Activated naive CD4-positive, alpha-beta T cell treated with anti-CD3 and anti-CD28 coated beads, Interleukin-2, amount 10 ng/mL, durations not matched to agents 7 days and 5 days (primary cell): ENCODE measurements around the gene BSPRY.
A peak's percentile ranks its signal among the peaks of the same experiment; 100 is the strongest.
"Not testable (repeated sequence)": the region's sequence is repeated elsewhere in the genome, so short reads cannot be mapped to it uniquely, and the experiment has no call there.

Source experiments
- CTCF ChIA-PET: fragments of 350-600 bp; sonication (Branson Sonifier 250); formaldehyde crosslinking; loops from one replicate; lab custom pipeline; 2021; ENCODE audit warnings: antibody characterized with exemption; lab: Charles Lee
- DNase-seq: peaks from one replicate; pipeline ENCODE4 v3.0.0-alpha.2; 2020
- H3K27ac Mint-ChIP-seq: one replicate; pipeline ENCODE4 v1.8.0; 2021; ENCODE audit warnings: mild to moderate bottlenecking, moderate library complexity, mixed read lengths
- H3K27me3 Mint-ChIP-seq: one replicate; pipeline ENCODE4 v1.8.0; 2021; ENCODE audit warnings: mild to moderate bottlenecking, mixed read lengths
- H3K36me3 Mint-ChIP-seq: one replicate; pipeline ENCODE4 v1.8.0; 2021; ENCODE audit warnings: mixed read lengths
- H3K4me1 Mint-ChIP-seq: one replicate; pipeline ENCODE4 v1.8.0; 2021; ENCODE audit warnings: mixed read lengths
- H3K4me3 Mint-ChIP-seq: one replicate; pipeline ENCODE4 v1.8.0; 2021; ENCODE audit warnings: mild to moderate bottlenecking, moderate library complexity, mixed read lengths
- H3K9me3 Mint-ChIP-seq: one replicate; pipeline ENCODE4 v1.8.0; 2021; ENCODE audit warnings: mixed read lengths

BSPRY gene

DNA sequence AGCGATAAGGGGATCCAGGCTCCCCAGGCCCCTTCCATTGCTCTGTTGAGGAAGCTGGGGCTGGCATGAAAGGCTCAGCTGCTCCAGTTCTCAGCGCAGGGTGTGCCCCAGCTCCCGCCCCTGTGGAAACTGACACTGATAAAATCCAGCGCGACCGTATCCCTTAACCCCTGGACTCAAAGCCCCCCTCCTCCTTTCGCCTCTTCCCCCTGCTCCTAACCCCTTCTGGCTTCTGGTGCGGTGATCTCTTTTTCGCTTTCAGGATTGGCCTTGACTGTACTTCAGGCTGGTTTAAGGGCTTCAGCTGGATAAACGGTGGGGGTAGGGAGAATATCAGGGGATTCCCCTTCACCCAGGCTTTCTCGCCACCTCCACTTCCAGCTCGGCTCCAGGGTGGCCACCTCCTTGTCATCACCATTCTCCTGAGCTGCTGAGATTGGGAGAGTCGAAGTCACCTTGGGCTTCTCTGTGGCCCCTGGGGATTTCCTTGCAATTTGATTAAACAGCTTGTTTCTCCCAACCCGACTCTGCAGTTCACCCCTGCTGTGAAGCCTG lies 843 bp downstream of the BSPRY start:
- Mint-ChIP-seq H3K9me3 (no peaks in the 10 kb centered on the region), H3K27me3 (peaks cover 44% of the 10 kb centered on the region)
- DNase-seq, result no peak

DNA sequence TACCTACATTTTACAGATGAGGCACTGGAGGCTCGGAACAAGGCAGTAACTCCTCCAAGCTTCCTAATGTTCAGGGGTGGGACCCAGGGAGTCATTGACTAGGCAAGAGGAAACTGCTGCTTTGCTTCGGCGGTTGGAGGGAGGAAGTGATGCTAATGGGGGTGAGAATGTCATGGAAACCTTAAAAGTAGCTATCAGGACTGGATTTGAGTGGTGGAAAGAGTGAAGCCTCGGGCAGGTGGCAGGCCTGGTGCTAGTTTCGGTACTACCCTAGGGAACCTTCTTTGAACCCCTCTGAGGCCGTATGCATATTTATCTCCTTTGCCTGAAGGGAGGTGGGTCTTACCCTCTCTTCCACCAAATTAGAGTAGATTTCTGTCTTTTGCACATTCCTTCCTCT lies 1.6 kb downstream of the BSPRY start:
- CTCF ChIA-PET, result interaction anchor here (0.9 to 3.5 kb wide), 6 partner anchors 9 to 240 kb away, joined by 3 to 15 read pairs (median 4); partner anchors contain the start of genes ALAD and WDR31

More for the DNA sequence above, 843 bp downstream of the BSPRY start:
- H3K4me3 Mint-ChIP-seq, result peak overlapping the region; percentile 78
- CTCF ChIA-PET, result interaction anchor here (0.8 to 3.5 kb wide), 6 partner anchors 8 to 241 kb away, joined by 3 to 15 read pairs (median 4); partner anchors contain the start of genes ALAD and WDR31
- peak overlapping the region; percentile 61 for H3K27ac Mint-ChIP-seq
- no peaks in the 10 kb centered on the region for H3K36me3 Mint-ChIP-seq
- peaks cover 27% of the 10 kb centered on the region for H3K4me1 Mint-ChIP-seq

DNA sequence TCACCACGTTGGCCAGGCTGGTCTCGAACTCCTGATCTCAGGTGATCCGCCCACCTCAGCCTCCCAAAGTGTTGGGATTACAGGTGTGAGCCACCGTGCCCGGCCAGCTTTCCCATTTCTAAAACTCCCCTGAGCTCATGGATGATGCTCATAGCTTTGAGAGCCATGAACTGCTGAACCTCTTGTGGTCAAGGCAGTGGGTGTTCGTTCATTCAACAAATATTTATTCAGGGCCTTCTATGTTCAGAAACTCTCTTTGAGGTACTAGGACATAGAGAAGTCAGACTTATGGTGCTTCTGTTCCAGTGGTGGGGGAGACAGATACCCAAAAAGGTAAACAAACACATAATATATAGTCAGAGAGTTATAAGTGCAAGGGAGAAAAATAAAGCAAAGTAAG lies 2.7 kb downstream of the BSPRY start:
- no peak for DNase-seq
- no peak overlapping the region for H3K4me3 Mint-ChIP-seq
- peaks cover 27% of the 10 kb centered on the region for H3K4me1 Mint-ChIP-seq
- CTCF ChIA-PET, result interaction anchor here (0.9 to 3.5 kb wide), 4 partner anchors 13 to 51 kb away, joined by 3 to 15 read pairs (median 4); partner anchors contain the start of gene WDR31
- no peaks in the 10 kb centered on the region for H3K9me3 Mint-ChIP-seq
- H3K36me3 Mint-ChIP-seq, result no peaks in the 10 kb centered on the region
- H3K27me3 Mint-ChIP-seq, result peaks cover 44% of the 10 kb centered on the region
- H3K27ac Mint-ChIP-seq, result no peak overlapping the region

More for the DNA sequence above, 1.6 kb downstream of the BSPRY start:
- Mint-ChIP-seq H3K9me3 (no peaks in the 10 kb centered on the region), H3K27me3 (peaks cover 44% of the 10 kb centered on the region), H3K4me1 (peaks cover 27% of the 10 kb centered on the region), H3K36me3 (no peaks in the 10 kb centered on the region), H3K27ac (no peak overlapping the region), H3K4me3 (peak overlapping the region; percentile 78)
- peak; percentile 43 for DNase-seq

DNA sequence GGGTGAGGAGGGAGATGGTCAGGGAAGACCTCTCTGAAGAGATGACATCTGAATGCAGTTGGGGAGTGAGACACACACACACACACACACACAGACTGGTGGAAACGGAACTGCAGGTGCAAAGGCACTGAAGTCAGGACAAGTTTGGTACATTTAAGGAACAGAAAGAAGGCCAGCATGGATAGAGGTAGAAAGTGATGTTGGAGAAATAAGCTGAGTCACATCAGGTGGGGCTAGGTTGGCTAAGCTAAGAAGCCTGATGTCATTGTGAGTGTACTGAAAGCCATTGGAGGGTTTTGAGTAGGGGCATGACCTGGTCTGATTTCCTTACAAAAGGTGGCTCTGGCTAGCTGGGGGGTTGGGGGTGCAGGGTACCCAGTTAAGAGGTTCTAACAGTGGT lies 3.1 kb downstream of the BSPRY start:
- Mint-ChIP-seq H3K4me1 (peaks cover 27% of the 10 kb centered on the region), H3K27ac (no peak overlapping the region), H3K9me3 (no peaks in the 10 kb centered on the region), H3K27me3 (peaks cover 44% of the 10 kb centered on the region), H3K4me3 (no peak overlapping the region), H3K36me3 (no peaks in the 10 kb centered on the region)
- CTCF ChIA-PET, result interaction anchor here (1.3 kb wide), 1 partner anchor 13 kb away, joined by 4 read pairs; no protein-coding TSS in a partner anchor
- DNase-seq, result no peak

DNA sequence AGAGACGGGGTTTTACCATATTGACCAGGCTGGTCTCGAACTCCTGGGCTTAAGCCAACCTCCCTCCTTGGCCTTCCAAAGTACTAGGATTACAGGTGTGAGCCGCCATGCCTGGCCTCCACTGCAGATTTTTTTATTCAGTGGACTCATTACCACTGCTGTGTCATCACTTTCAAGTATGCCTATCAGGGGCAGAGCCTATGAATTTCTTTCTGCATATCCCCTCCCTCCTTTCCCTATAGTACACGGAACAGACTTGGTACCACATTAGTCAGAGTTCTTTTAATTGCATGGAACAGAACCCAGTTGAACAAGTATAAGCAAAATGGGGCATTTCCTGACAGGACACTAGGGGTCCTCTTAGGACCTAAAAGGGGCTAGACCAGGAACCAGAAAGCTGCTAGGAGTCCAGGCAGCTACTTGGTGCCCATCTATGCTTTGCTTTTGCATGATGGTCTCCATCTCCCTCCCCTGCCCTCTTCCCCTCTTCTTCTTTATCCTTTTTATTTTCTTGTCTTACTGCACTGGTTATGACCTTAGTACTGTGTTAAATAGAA lies 5.8 kb downstream of the BSPRY start:
- Mint-ChIP-seq H3K9me3 (no peaks in the 10 kb centered on the region), H3K4me3 (no peak overlapping the region), H3K27ac (no peak overlapping the region), H3K27me3 (peaks cover 33% of the 10 kb centered on the region), H3K36me3 (no peaks in the 10 kb centered on the region), H3K4me1 (peaks cover 14% of the 10 kb centered on the region)
- no peak for DNase-seq
- CTCF ChIA-PET, result interaction anchor here (1.2 to 2.1 kb wide), 2 partner anchors 10 to 46 kb away, joined by 3 to 6 read pairs; partner anchors contain the start of gene ALAD

DNA sequence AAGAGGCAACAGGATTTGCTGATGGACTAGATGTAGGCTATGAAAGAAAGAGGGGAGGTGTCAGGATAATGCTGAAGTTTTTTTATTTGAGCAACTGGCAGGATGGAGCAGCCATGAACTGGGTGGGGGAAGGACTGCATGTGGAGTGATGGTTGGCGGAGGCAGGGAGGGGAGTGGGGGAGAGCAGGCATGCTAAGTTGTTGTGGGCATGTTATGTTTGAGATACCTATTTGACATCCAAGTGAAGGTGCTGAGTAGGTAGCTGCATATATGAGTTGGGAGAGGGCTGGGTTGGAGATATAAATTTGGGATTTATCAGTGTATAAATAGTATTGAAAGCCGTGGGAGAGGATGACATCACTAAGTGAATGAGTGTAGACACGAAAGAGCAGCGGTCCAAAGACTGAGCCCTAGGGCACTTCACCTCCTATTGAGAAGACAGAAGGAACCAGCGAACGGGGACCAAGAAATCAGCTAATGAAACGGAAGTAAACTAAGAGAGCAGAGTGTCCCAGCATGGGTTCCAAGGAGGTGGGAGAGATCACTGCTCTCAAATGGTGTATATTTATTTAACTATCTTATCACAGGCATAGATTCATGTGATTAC lies 7.4 kb downstream of the BSPRY start:
- Mint-ChIP-seq H3K27ac (no peak overlapping the region), H3K27me3 (peaks cover 16% of the 10 kb centered on the region), H3K4me1 (no peaks in the 10 kb centered on the region), H3K9me3 (no peaks in the 10 kb centered on the region), H3K4me3 (no peak overlapping the region), H3K36me3 (no peaks in the 10 kb centered on the region)
- DNase-seq, result no peak
- CTCF ChIA-PET, result interaction anchor here (2.1 kb wide), 1 partner anchor 8 kb away, joined by 6 read pairs; no protein-coding TSS in a partner anchor

DNA sequence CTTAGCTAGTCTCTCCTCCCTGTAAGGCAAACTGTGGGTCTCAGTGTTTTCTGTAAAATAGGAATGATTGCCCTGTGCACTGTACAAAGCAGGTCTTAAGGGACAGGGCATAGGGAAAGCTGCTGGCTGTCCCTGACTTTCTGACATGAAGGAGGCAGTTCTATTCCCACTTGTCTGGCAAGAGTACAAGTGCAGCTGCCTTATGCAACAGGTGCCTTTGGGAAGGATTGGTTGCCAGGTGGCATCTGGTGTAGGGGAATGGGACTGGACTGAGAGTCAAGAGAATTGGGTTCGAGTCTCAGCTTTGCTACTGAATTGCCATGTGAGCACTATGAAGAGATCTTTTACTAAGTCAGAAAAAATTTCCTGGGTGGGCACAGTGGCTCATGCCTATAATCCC lies 10.0 kb downstream of the BSPRY start:
- H3K27ac Mint-ChIP-seq, result no peak overlapping the region
- no peak for DNase-seq
- H3K27me3 Mint-ChIP-seq, result no peaks in the 10 kb centered on the region
- no peak overlapping the region for H3K4me3 Mint-ChIP-seq
- no peaks in the 10 kb centered on the region for H3K4me1 Mint-ChIP-seq
- H3K9me3 Mint-ChIP-seq, result no peaks in the 10 kb centered on the region
- CTCF ChIA-PET, result interaction anchor here (0.6 kb wide), 1 partner anchor 48 kb away, joined by 3 read pairs; no protein-coding TSS in a partner anchor
- no peaks in the 10 kb centered on the region for H3K36me3 Mint-ChIP-seq

DNA sequence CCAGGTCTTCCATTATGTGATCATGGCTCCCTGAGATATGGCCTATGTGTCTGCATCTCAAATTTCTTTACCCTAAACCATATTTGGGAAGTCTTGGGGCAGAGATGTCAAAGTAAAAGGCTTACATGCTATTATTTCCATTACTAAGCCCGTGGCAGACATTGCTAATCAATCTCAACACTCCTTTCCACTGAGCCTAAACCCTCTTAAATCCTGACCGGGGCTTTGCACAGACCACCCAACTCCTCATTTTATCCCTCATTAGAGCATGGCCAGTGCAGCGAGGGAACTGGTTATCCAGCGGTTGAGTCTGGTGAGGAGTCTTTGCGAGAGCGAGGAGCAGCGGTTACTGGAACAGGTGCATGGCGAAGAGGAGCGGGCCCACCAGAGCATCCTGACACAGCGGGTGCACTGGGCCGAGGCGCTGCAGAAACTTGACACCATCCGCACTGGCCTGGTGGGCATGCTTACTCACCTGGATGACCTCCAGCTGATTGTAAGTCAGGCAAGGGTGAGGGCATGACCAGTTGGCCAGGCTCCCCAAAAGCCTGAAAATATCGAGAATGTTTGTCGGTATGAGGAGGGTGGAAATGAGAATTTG lies 11.0 kb downstream of the BSPRY start:
- Mint-ChIP-seq H3K27ac (no peak overlapping the region), H3K9me3 (no peaks in the 10 kb centered on the region), H3K27me3 (no peaks in the 10 kb centered on the region), H3K4me1 (no peaks in the 10 kb centered on the region), H3K4me3 (no peak overlapping the region), H3K36me3 (no peaks in the 10 kb centered on the region)
- CTCF ChIA-PET, result interaction anchor here (0.8 kb wide), 1 partner anchor 46 kb away, joined by 3 read pairs; no protein-coding TSS in a partner anchor
- DNase-seq, result no peak

DNA sequence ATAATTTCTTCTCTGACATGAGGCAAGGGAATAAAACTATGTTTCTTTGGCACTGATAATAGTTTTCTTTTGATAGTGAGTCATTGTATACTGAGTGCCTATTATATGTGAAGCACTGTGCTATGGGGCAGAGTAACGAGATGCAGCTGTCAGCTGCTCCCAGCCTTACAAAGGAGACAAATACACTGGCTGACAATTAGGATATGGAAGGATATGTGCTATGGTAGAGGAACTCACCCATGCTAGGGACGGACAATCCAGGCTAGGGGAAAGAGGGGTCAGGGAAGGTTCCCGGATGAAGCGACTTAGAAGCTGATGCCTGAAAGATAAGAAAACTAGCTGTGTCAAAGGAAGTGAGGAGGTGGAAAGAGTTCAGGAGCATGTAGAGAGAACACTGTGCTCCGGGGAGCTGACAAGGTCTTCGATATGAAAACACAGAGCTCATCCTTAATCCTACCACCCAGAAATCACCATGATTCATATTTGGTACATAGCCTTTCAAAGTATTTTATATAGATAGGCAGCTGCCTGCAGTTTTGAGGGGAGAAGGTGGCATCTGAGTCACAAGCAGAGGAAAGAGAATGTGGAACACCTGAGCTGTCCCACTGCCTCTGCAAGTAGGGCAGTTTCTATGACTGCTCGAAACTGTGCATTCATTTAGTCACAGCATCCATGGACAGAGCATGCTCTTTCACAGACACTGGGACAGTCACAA lies 12.1 kb downstream of the BSPRY start:
- no peak for DNase-seq
- Mint-ChIP-seq H3K36me3 (no peaks in the 10 kb centered on the region), H3K4me1 (no peaks in the 10 kb centered on the region), H3K9me3 (no peaks in the 10 kb centered on the region), H3K27ac (no peak overlapping the region), H3K27me3 (peaks cover 3% of the 10 kb centered on the region), H3K4me3 (no peak overlapping the region)
- CTCF ChIA-PET, result interaction anchor here (0.8 to 1.0 kb wide), 2 partner anchors 11 to 45 kb away, joined by 3 read pairs; no protein-coding TSS in a partner anchor

DNA sequence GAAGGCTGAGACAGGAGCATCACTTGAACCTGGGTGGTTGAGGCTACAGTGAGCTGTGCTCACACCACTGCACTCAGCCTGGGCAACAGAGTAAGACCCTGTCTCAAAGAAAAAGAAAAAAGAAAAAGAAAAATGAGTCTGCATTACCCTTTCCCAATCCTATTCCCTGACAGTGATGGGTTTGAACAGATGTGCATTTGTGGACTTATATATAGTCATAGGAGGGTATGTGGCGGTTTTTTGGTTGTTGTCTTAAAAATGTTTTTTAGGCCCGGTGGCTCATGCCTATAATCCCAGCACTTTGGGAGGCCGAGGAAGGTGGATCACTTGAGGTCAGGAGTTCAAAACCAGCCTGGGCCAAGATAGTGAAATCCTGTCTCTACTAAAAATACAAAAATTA lies 14.0 kb downstream of the BSPRY start:
- peaks cover 4% of the 10 kb centered on the region for H3K27me3 Mint-ChIP-seq
- H3K9me3 Mint-ChIP-seq, result no peaks in the 10 kb centered on the region
- H3K27ac Mint-ChIP-seq, result no peak overlapping the region
- no peaks in the 10 kb centered on the region for H3K4me1 Mint-ChIP-seq
- no peak for DNase-seq
- no peaks in the 10 kb centered on the region for H3K36me3 Mint-ChIP-seq
- H3K4me3 Mint-ChIP-seq, result no peak overlapping the region
- CTCF ChIA-PET, result no interaction called here

DNA sequence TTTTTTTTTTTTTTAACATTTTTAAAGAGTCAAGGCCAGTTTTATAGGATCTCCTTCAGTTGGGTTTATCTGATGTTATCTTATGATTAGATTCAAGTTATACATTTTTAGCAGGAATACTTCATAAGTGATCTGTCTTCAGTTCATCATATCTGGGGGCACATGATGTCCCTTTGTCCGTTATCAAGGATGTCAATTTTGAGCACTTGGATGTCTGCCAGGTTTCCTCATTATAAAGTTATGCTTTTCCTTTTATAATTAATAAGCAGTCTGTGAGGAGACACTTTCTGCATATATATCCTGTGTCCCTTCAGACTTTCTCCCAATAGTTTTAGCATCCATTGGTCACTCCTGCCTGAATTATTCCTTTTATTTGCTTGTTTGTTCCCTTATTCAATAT lies 15.6 kb downstream of the BSPRY start:
- no peaks in the 10 kb centered on the region for H3K9me3 Mint-ChIP-seq

DNA sequence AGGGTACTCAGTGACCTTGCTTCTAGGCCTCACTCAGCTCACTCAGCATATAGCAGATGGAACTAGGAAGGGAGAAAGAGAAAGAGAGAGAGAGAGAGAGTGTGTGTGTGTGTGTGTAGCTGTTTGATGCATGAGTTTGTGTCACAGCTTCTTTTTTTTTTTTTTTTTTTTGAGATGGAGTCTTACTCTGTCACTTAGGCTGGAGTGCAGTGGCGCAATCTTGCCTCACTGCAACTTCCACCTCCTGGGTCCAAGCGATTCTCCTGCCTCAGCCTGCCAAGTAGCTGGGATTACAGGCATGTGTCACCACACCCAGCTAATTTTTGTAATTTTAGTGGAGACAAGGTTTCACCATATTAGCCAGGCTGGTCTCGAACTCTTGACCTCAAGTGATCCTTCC lies 16.3 kb downstream of the BSPRY start:
- H3K9me3 Mint-ChIP-seq, H3K4me1 Mint-ChIP-seq, H3K4me3 Mint-ChIP-seq, H3K27ac Mint-ChIP-seq, H3K27me3 Mint-ChIP-seq, DNase-seq, H3K36me3 Mint-ChIP-seq: not testable (repeated sequence)
- CTCF ChIA-PET, result interaction anchor here (1.1 to 1.7 kb wide), 2 partner anchors 9 to 14 kb away, joined by 4 to 6 read pairs; no protein-coding TSS in a partner anchor

More for the DNA sequence above, 15.6 kb downstream of the BSPRY start:
- H3K4me3 Mint-ChIP-seq, result no peak overlapping the region
- H3K27me3 Mint-ChIP-seq, result peaks cover 4% of the 10 kb centered on the region
- CTCF ChIA-PET, result interaction anchor here (1.1 to 1.7 kb wide), 2 partner anchors 9 to 13 kb away, joined by 4 to 6 read pairs; no protein-coding TSS in a partner anchor
- no peaks in the 10 kb centered on the region for H3K4me1 Mint-ChIP-seq
- H3K36me3 Mint-ChIP-seq, result no peaks in the 10 kb centered on the region
- DNase-seq, result no peak
- no peak overlapping the region for H3K27ac Mint-ChIP-seq

DNA sequence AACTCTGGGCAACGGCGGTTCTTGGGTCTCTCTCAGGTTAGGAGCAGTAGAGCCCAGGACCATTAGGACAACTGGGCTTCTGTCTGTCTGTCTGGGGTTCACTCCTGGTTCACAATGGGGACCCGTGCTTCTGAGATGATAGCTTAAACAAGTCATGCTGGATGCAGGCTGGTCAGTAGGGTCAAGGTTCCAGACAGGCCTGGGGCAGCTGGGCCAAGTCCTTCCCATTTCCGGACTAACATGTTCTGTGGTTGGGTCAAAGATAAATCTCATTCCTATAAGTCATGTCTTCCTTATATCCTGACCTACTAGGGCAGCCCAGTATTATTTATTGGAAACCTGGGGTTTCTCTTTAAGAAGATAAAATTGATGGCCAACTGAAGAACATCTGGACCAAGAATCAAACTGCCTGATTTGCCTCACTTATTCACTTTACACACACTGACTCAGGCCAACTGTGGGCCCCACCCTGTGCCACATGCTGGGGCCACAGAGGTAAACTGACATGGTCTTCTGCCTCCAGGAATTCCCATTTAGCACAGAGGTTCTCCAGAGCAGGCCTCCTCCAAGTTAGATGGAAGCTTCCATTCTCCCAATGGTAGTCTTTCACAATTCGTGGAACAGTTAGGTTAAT lies 19.1 kb downstream of the BSPRY start:
- Mint-ChIP-seq H3K4me1 (no peaks in the 10 kb centered on the region), H3K36me3 (peaks cover 4% of the 10 kb centered on the region), H3K27ac (no peak overlapping the region), H3K4me3 (no peak overlapping the region), H3K27me3 (peaks cover 4% of the 10 kb centered on the region), H3K9me3 (no peaks in the 10 kb centered on the region)
- CTCF ChIA-PET, result no interaction called here
- no peak for DNase-seq
